GM12873 (cell line): ENCODE measurements around the gene SCPEP1.

ENCODE experiments used
- CTCF ChIP-seq: IDR thresholded peaks from 2 replicates; pipeline ENCODE4 v1.5.1; 2012; ENCODE audit warnings: low read depth, mild to moderate bottlenecking, moderate library complexity, low read length, control low read depth; ENCODE audit not compliant: insufficient read depth; ENCODE audit errors: missing control alignments

The SCPEP1 gene

GRCh38 chr17:56997313-56997712, 19.4 kb downstream of the SCPEP1 start:
- no peak for TF ChIP-seq CTCF

GRCh38 chr17:57001541-57001940, 23.6 kb downstream of the SCPEP1 start:
- TF ChIP-seq CTCF, result no peak

GRCh38 chr17:57002904-57003303, 25.0 kb downstream of the SCPEP1 start:
- TF ChIP-seq CTCF, result no peak

- peak; percentile 38 for TF ChIP-seq CTCF
These were observed 27.1 kb downstream of the SCPEP1 start for GRCh38 chr17:57004944-57005579.

GRCh38 chr17:57006040-57006439, 28.1 kb downstream of the SCPEP1 start:
- TF ChIP-seq CTCF, result no peak

GRCh38 chr17:57008958-57009357, 31.0 kb downstream of the SCPEP1 start:
- TF ChIP-seq CTCF, result no peak

GRCh38 chr17:57009737-57010445, 32.0 kb downstream of the SCPEP1 start:
- TF ChIP-seq CTCF, result peak; percentile 90
